HEK293 (cell line): ENCODE results near the gene HMGN4.

ENCODE experiments used
- HOXD13 ChIP-seq: sonication (generic); formaldehyde crosslinking; IDR thresholded peaks from 2 replicates; pipeline ENCODE4 v1.8.0; 2022; ENCODE audit warnings: missing genetic modification reagents, borderline replicate concordance
- MYNN ChIP-seq: fragments of 450-650 bp; formaldehyde crosslinking; IDR thresholded peaks from 2 replicates; pipeline ENCODE4 v1.5.1; 2016; ENCODE audit warnings: missing biosample characterization, missing genetic modification characterization, borderline replicate concordance
- SCRT2 ChIP-seq: fragments of 450-650 bp; formaldehyde crosslinking; IDR thresholded peaks from 2 replicates; pipeline ENCODE4 v1.5.1; 2016; ENCODE audit warnings: missing biosample characterization, missing genetic modification characterization
- TCF7L2 ChIP-seq: IDR thresholded peaks from 2 replicates; pipeline ENCODE4 v1.6.1; 2011; ENCODE audit warnings: low read depth, mild to moderate bottlenecking, inconsistent platforms, low read length, moderate library complexity, borderline replicate concordance
- ZBTB20 ChIP-seq: fragments of 450-650 bp; formaldehyde crosslinking; IDR thresholded peaks from 2 replicates; pipeline ENCODE4 v1.5.1; 2016; ENCODE audit warnings: missing biosample characterization, missing genetic modification characterization
- ZBTB21 ChIP-seq: fragments of 450-650 bp; formaldehyde crosslinking; IDR thresholded peaks from 2 replicates; pipeline ENCODE4 v1.5.1; 2017; ENCODE audit warnings: missing biosample characterization, missing genetic modification characterization
- ZBTB8A ChIP-seq: fragments of 450-650 bp; formaldehyde crosslinking; IDR thresholded peaks from 2 replicates; pipeline ENCODE4 v1.5.1; 2016; ENCODE audit warnings: missing biosample characterization, missing genetic modification characterization
- ZEB2 ChIP-seq: fragments of 450-650 bp; formaldehyde crosslinking; IDR thresholded peaks from 2 replicates; pipeline ENCODE4 v1.5.1; 2016; ENCODE audit warnings: missing biosample characterization, missing genetic modification characterization
- ZNF121 ChIP-seq: fragments of 450-650 bp; formaldehyde crosslinking; IDR thresholded peaks from 2 replicates; pipeline ENCODE4 v1.5.1; 2016; ENCODE audit warnings: missing biosample characterization, missing genetic modification characterization
- ZNF133 ChIP-seq: fragments of 450-650 bp; formaldehyde crosslinking; IDR thresholded peaks from 2 replicates; pipeline ENCODE4 v1.5.1; 2016; ENCODE audit warnings: missing biosample characterization, missing genetic modification characterization
- ZNF362 ChIP-seq: fragments of 450-650 bp; formaldehyde crosslinking; IDR thresholded peaks from 2 replicates; pipeline ENCODE4 v1.5.1; 2016; ENCODE audit warnings: missing biosample characterization, missing genetic modification characterization
- ZNF391 ChIP-seq: fragments of 450-650 bp; formaldehyde crosslinking; IDR thresholded peaks from 2 replicates; pipeline ENCODE4 v1.5.1; 2016; ENCODE audit warnings: low read depth, missing biosample characterization, missing genetic modification characterization, borderline replicate concordance
- ZNF449 ChIP-seq: fragments of 450-650 bp; formaldehyde crosslinking; IDR thresholded peaks from 2 replicates; pipeline ENCODE4 v1.5.1; 2017; ENCODE audit warnings: missing biosample characterization, mild to moderate bottlenecking, missing genetic modification characterization, moderate library complexity
- ZNF48 ChIP-seq: fragments of 450-650 bp; formaldehyde crosslinking; IDR thresholded peaks from 2 replicates; pipeline ENCODE4 v1.5.1; 2016; ENCODE audit warnings: missing biosample characterization, missing genetic modification characterization
- ZNF530 ChIP-seq: fragments of 450-650 bp; formaldehyde crosslinking; IDR thresholded peaks from 2 replicates; pipeline ENCODE4 v1.5.1; 2016; ENCODE audit warnings: low read depth, missing biosample characterization, missing genetic modification characterization
- ZNF629 ChIP-seq: fragments of 450-650 bp; formaldehyde crosslinking; IDR thresholded peaks from 2 replicates; pipeline ENCODE4 v1.5.1; 2017; ENCODE audit warnings: missing biosample characterization, missing genetic modification characterization
- ZNF639 ChIP-seq: fragments of 450-650 bp; formaldehyde crosslinking; IDR thresholded peaks from 2 replicates; pipeline ENCODE4 v1.5.1; 2016; ENCODE audit warnings: missing biosample characterization, missing genetic modification characterization
- ZNF654 ChIP-seq: fragments of 450-650 bp; formaldehyde crosslinking; IDR thresholded peaks from 2 replicates; pipeline ENCODE4 v1.5.1; 2016; ENCODE audit warnings: low read depth, missing biosample characterization, missing genetic modification characterization
- ZNF660 ChIP-seq: fragments of 450-650 bp; IDR thresholded peaks from 2 replicates; pipeline ENCODE4 v1.5.1; 2018; ENCODE audit warnings: missing biosample characterization, mild to moderate bottlenecking, missing genetic modification characterization
- ZSCAN4 ChIP-seq: fragments of 450-650 bp; formaldehyde crosslinking; IDR thresholded peaks from 2 replicates; pipeline ENCODE4 v1.5.1; 2017; ENCODE audit warnings: missing biosample characterization, missing genetic modification characterization
- ZXDB ChIP-seq: fragments of 450-650 bp; formaldehyde crosslinking; IDR thresholded peaks from 2 replicates; pipeline ENCODE4 v1.5.1; 2016; ENCODE audit warnings: missing biosample characterization, missing genetic modification characterization
- TF ChIP-seq, protein P1 (sequence below): fragments of 450-650 bp; formaldehyde crosslinking; IDR thresholded peaks from 2 replicates; pipeline ENCODE4 v1.5.1; 2016; ENCODE audit warnings: missing biosample characterization, missing genetic modification characterization, borderline replicate concordance
- TF ChIP-seq, protein P2 (sequence below): fragments of 450-650 bp; formaldehyde crosslinking; optimal IDR thresholded peaks from 2 replicates; pipeline ENCODE3; 2016; ENCODE audit warnings: missing biosample characterization, mild to moderate bottlenecking, missing genetic modification characterization
- TF ChIP-seq, protein P3 (sequence below): fragments of 450-650 bp; formaldehyde crosslinking; IDR thresholded peaks from 2 replicates; pipeline ENCODE4 v1.5.1; 2016; ENCODE audit warnings: missing biosample characterization, missing genetic modification characterization

The HMGN4 gene

GRCh38 chr6:26554697-26555504, 16.7 kb downstream of the HMGN4 start (continued):
- TF ChIP-seq ZSCAN4 (tag by site-specific recombination) (0 out of 2 replicates have a peak, but pooled peaks have one; percentile 8), ZNF362 (peak; percentile 76; the same call in 1 of the 2 replicates), ZNF530 (no peak), ZBTB21 (tag by site-specific recombination) (no peak), TCF7L2 (no peak), ZNF660 (tag by site-specific recombination) (peak; percentile 87), ZEB2 (tag by site-specific recombination) (peak; percentile 32; the same call in 1 of the 2 replicates), MYNN (peak; percentile 57; the same call in 1 of the 2 replicates), ZNF654 (0 out of 2 replicates have a peak, but pooled peaks have one; percentile 2), ZNF639 (tag by site-specific recombination) (0 out of 2 replicates have a peak, but pooled peaks have one; percentile 40), ZNF629 (peak; percentile 33; the same call in 1 of the 2 replicates), ZNF391 (tag by site-specific recombination) (0 out of 2 replicates have a peak, but pooled peaks have one; percentile 48), ZXDB (tag by site-specific recombination) (0 out of 2 replicates have a peak, but pooled peaks have one; percentile 13), HOXD13 (no peak), ZBTB20 (tag by site-specific recombination) (no peak), ZNF121 (tag by site-specific recombination) (no peak), ZNF449 (tag by site-specific recombination) (peak; percentile 82; the same call in 1 of the 2 replicates), ZNF133 (no peak), ZNF48 (tag by site-specific recombination) (no peak), ZBTB8A (tag by site-specific recombination) (peak; percentile 34), SCRT2 (tag by site-specific recombination) (peak; percentile 94)
- TF ChIP-seq, protein P1, sequence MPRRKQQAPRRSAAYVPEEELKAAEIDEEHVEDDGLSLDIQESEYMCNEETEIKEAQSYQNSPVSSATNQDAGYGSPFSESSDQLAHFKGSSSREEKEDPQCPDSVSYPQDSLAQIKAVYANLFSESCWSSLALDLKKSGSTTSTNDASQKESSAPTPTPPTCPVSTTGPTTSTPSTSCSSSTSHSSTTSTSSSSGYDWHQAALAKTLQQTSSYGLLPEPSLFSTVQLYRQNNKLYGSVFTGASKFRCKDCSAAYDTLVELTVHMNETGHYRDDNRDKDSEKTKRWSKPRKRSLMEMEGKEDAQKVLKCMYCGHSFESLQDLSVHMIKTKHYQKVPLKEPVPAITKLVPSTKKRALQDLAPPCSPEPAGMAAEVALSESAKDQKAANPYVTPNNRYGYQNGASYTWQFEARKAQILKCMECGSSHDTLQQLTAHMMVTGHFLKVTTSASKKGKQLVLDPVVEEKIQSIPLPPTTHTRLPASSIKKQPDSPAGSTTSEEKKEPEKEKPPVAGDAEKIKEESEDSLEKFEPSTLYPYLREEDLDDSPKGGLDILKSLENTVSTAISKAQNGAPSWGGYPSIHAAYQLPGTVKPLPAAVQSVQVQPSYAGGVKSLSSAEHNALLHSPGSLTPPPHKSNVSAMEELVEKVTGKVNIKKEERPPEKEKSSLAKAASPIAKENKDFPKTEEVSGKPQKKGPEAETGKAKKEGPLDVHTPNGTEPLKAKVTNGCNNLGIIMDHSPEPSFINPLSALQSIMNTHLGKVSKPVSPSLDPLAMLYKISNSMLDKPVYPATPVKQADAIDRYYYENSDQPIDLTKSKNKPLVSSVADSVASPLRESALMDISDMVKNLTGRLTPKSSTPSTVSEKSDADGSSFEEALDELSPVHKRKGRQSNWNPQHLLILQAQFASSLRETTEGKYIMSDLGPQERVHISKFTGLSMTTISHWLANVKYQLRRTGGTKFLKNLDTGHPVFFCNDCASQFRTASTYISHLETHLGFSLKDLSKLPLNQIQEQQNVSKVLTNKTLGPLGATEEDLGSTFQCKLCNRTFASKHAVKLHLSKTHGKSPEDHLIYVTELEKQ (tag by site-specific recombination): no peak
- TF ChIP-seq, protein P2, sequence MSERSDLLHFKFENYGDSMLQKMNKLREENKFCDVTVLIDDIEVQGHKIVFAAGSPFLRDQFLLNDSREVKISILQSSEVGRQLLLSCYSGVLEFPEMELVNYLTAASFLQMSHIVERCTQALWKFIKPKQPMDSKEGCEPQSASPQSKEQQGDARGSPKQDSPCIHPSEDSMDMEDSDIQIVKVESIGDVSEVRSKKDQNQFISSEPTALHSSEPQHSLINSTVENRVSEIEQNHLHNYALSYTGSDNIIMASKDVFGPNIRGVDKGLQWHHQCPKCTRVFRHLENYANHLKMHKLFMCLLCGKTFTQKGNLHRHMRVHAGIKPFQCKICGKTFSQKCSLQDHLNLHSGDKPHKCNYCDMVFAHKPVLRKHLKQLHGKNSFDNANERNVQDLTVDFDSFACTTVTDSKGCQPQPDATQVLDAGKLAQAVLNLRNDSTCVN (tag by site-specific recombination): no peak
- TF ChIP-seq, protein P3, sequence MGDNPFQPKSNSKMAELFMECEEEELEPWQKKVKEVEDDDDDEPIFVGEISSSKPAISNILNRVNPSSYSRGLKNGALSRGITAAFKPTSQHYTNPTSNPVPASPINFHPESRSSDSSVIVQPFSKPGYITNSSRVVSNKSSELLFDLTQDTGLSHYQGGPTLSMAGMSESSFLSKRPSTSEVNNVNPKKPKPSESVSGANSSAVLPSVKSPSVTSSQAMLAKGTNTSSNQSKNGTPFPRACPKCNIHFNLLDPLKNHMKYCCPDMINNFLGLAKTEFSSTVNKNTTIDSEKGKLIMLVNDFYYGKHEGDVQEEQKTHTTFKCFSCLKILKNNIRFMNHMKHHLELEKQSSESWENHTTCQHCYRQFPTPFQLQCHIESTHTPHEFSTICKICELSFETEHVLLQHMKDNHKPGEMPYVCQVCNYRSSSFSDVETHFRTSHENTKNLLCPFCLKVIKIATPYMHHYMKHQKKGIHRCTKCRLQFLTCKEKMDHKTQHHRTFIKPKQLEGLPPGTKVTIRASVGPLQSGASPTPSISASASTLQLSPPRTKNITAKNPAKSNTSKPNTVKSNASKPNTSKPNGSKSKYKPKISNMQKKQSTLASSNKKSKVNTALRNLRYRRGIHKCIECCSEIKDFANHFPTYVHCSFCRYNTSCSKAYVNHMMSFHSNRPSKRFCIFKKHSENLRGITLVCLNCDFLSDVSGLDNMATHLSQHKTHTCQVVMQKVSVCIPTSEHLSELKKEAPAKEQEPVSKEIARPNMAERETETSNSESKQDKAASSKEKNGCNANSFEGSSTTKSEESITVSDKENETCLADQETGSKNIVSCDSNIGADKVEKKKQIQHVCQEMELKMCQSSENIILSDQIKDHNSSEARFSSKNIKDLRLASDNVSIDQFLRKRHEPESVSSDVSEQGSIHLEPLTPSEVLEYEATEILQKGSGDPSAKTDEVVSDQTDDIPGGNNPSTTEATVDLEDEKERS: no peak
